Neuronal stem cell (in vitro differentiated cells): Measurements from ENCODE around the gene GREM2. TPM values are rescaled to one million over a fixed set of nuclear protein-coding genes. Genes with fewer than 3 reads are reported as not detected.

ENCODE experiments used
- DNase-seq: peaks from one replicate; pipeline ENCODE4 v3.0.0-alpha.2; 2013; ENCODE audit warnings: low spot score
- H2AFZ ChIP-seq: one replicate; pipeline ENCODE4 v1.6.1; 2013; ENCODE audit warnings: mild to moderate bottlenecking, low read length, inconsistent platforms
- H2AK5ac ChIP-seq: 2 replicates; pipeline ENCODE4 v1.6.1; 2013; ENCODE audit warnings: low read depth, mild to moderate bottlenecking, inconsistent platforms, low read length, moderate library complexity, mixed read lengths
- H2BK120ac ChIP-seq: 2 replicates; pipeline ENCODE4 v1.6.1; 2013; ENCODE audit warnings: low read depth, mild to moderate bottlenecking, inconsistent platforms, low read length, moderate library complexity, mixed read lengths
- H2BK12ac ChIP-seq: one replicate; pipeline ENCODE4 v1.6.1; 2013; ENCODE audit warnings: low read length, inconsistent platforms
- H2BK15ac ChIP-seq: 2 replicates; pipeline ENCODE4 v1.6.1; 2013; ENCODE audit warnings: mild to moderate bottlenecking, low read length, inconsistent platforms, mixed read lengths
- H2BK5ac ChIP-seq: one replicate; pipeline ENCODE4 v1.6.1; 2013; ENCODE audit warnings: inconsistent platforms, mild to moderate bottlenecking, low read length, moderate library complexity
- H3K14ac ChIP-seq: one replicate; pipeline ENCODE4 v1.6.1; 2013; ENCODE audit warnings: low read length, inconsistent platforms
- H3K18ac ChIP-seq: 2 replicates; pipeline ENCODE4 v1.6.1; 2013; ENCODE audit warnings: low read length, inconsistent platforms
- H3K23ac ChIP-seq: 2 replicates; pipeline ENCODE4 v1.6.1; 2013; ENCODE audit warnings: low read depth, mild to moderate bottlenecking, mixed read lengths, low read length, inconsistent platforms; ENCODE audit not compliant: poor library complexity
- H3K27ac ChIP-seq: replicated peaks from 3 replicates; pipeline ENCODE4 v1.5.1; 2013; ENCODE audit warnings: low read length, inconsistent platforms
- H3K27me3 ChIP-seq, 3 experiments: 2 replicates each; pipeline ENCODE4 v1.6.1; 2013; ENCODE audit warnings: low read length in 3 of 3, mild to moderate bottlenecking in 2 of 3, inconsistent platforms in 1 of 3, low read depth in 1 of 3, mixed read lengths in 1 of 3, moderate library complexity in 1 of 3; ENCODE audit not compliant: control insufficient read depth in 3 of 3, insufficient read depth in 3 of 3
- H3K36me3 ChIP-seq, 2 donors: replicated peaks in 1 of 2; 2 replicates each; pipeline ENCODE4 v1.6.1; 2013; ENCODE audit warnings: low read length in 2 of 2; ENCODE audit not compliant: control insufficient read depth in 2 of 2, insufficient read depth in 2 of 2
- H3K4ac ChIP-seq: 2 replicates; pipeline ENCODE4 v1.6.1; 2013; ENCODE audit warnings: inconsistent platforms, mild to moderate bottlenecking, low read length, moderate library complexity
- H3K4me1 ChIP-seq, 2 donors: 1 replicate in 1 of 2; 2 replicates in 1 of 2; pipeline ENCODE4 v1.6.1; 2013; ENCODE audit warnings: low read length in 2 of 2, low read depth in 1 of 2; ENCODE audit not compliant: control insufficient read depth in 2 of 2, insufficient read depth in 1 of 2
- H3K4me2 ChIP-seq: one replicate; pipeline ENCODE4 v1.6.1; 2013; ENCODE audit warnings: mild to moderate bottlenecking, low read length, inconsistent platforms; ENCODE audit not compliant: insufficient read depth, poor library complexity, severe bottlenecking
- H3K4me3 ChIP-seq, 2 donors: 2 replicates each; pipeline ENCODE4 v1.5.1; 2013; ENCODE audit warnings: low read length in 2 of 2, mild to moderate bottlenecking in 2 of 2, inconsistent platforms in 1 of 2, moderate library complexity in 1 of 2
- H3K79me1 ChIP-seq: one replicate; pipeline ENCODE4 v1.6.1; 2013; ENCODE audit warnings: low read depth, mild to moderate bottlenecking, inconsistent platforms, low read length, moderate library complexity
- H3K9ac ChIP-seq: one replicate; pipeline ENCODE4 v1.6.1; 2013; ENCODE audit warnings: mild to moderate bottlenecking, low read depth, low read length, inconsistent platforms; ENCODE audit not compliant: poor library complexity
- H3K9me3 ChIP-seq, 2 donors: replicated peaks in 1 of 2; 2 replicates each; pipeline versions ENCODE3 to v1.6.1; 2013; ENCODE audit warnings: low read length in 2 of 2, mild to moderate bottlenecking in 2 of 2, inconsistent platforms in 1 of 2, low read depth in 1 of 2, mixed read lengths in 1 of 2, moderate library complexity in 1 of 2; ENCODE audit not compliant: control insufficient read depth in 2 of 2, insufficient read depth in 1 of 2
- H4K8ac ChIP-seq: one replicate; pipeline ENCODE4 v1.6.1; 2013; ENCODE audit warnings: low read depth, mild to moderate bottlenecking, inconsistent platforms, low read length, moderate library complexity
- H4K91ac ChIP-seq: one replicate; pipeline ENCODE4 v1.6.1; 2013; ENCODE audit warnings: low read length, low read depth, mild to moderate bottlenecking, inconsistent platforms; ENCODE audit not compliant: poor library complexity
- WGBS, 2 donors: extraction: QIAGEN DNeasy Blood & Tissue Kit; methylation state at CpG; one replicate each; pipeline ENCODE4 v1.1.7; 2013; ENCODE audit warnings: missing lambda C conversion rate in 2 of 2, mixed read lengths in 1 of 2; ENCODE audit not compliant: insufficient read length in 2 of 2, insufficient replicate concordance in 1 of 2; ENCODE audit errors: extremely low coverage in 2 of 2; 5-methylcytosine and 5-hydroxymethylcytosine counted together
- small RNA-seq: library from polyadenylated mRNA; stranded (forward); fragments of <200 nt; extraction: miRNeasy Mini kit (QIAGEN cat#:217004); gene quantifications from one replicate; pipeline ENCODE3, GENCODE V24; 2013; ENCODE audit not compliant: insufficient read depth

The GREM2 gene

GRCh38 chr1:240445369-240445768, 166.6 kb downstream of the GREM2 start:
- no CpG with 5 or more reads among the region's 3 CpGs for WGBS, 2 donors

GRCh38 chr1:240441669-240442068, 170.3 kb downstream of the GREM2 start:
- no peak overlapping the region for H2BK12ac ChIP-seq
- DNase-seq: no peak
- H3K4me1 ChIP-seq: no peaks in the 10 kb centered on the region
- H4K8ac ChIP-seq: no peak overlapping the region
- no peak overlapping the region for H3K4me3 ChIP-seq
- no peak overlapping the region for H3K9ac ChIP-seq
- peaks cover 0 to 4% of the 10 kb centered on the region in 2 donors for H3K36me3 ChIP-seq
- H3K18ac ChIP-seq: no peak overlapping the region
- no peak overlapping the region for H2BK120ac ChIP-seq
- no peak overlapping the region for H2AK5ac ChIP-seq
- H2BK5ac ChIP-seq: no peak overlapping the region
- H3K79me1 ChIP-seq: no peaks in the 10 kb centered on the region
- no peak overlapping the region for H2AFZ ChIP-seq
- H3K9me3 ChIP-seq: no peaks in the 10 kb centered on the region
- H3K14ac ChIP-seq: no peak overlapping the region
- WGBS, 2 donors: no CpG with 5 or more reads among the region's 1 CpG
- H3K23ac ChIP-seq: no peak overlapping the region
- peaks cover 0 to 2% (median 0%) of the 10 kb centered on the region in 3 experiments for H3K27me3 ChIP-seq
- H3K4ac ChIP-seq: no peak overlapping the region
- no peak overlapping the region for H2BK15ac ChIP-seq
- H3K27ac ChIP-seq: no peak overlapping the region
- no peak overlapping the region for H3K4me2 ChIP-seq
- no peak overlapping the region for H4K91ac ChIP-seq

More at GRCh38 chr1:240445369-240445768, 166.6 kb downstream of the GREM2 start:
- H4K8ac ChIP-seq: no peak overlapping the region
- no peaks in the 10 kb centered on the region for H3K36me3 ChIP-seq
- H3K4me1 ChIP-seq: peaks cover 0 to 3% of the 10 kb centered on the region in 2 donors
- H2BK12ac ChIP-seq: no peak overlapping the region
- no peak overlapping the region for H3K9ac ChIP-seq
- DNase-seq: no peak
- H3K14ac ChIP-seq: no peak overlapping the region
- no peak overlapping the region for H3K23ac ChIP-seq
- H2BK120ac ChIP-seq: no peak overlapping the region
- no peak overlapping the region for H3K4me3 ChIP-seq
- H3K9me3 ChIP-seq: no peaks in the 10 kb centered on the region
- H3K27me3 ChIP-seq: peaks cover 0 to 2% (median 0%) of the 10 kb centered on the region in 3 experiments
- H2BK5ac ChIP-seq: no peak overlapping the region
- no peak overlapping the region for H2BK15ac ChIP-seq
- no peak overlapping the region for H3K4me2 ChIP-seq
- H2AFZ ChIP-seq: no peak overlapping the region
- H3K4ac ChIP-seq: no peak overlapping the region
- no peak overlapping the region for H3K18ac ChIP-seq
- no peaks in the 10 kb centered on the region for H3K79me1 ChIP-seq
- H3K27ac ChIP-seq: no peak overlapping the region
- no peak overlapping the region for H2AK5ac ChIP-seq
- H4K91ac ChIP-seq: no peak overlapping the region

Small RNA genes lying within 50 kb of the gene (small RNA-seq; reads per million reads assigned to genes)
- not detected for gene RNU5F-8P
